Vagina (tissue), 2 donors: ENCODE data around the gene SRGAP3.

Experiments
- CTCF ChIP-seq, 3 experiments: fragments of 450-650 bp in 2 of 3; fragments of 200-600 bp in 1 of 3; sonication (generic) in 1 of 3; IDR thresholded peaks; one replicate each; pipeline ENCODE4 v1.5.1; 2017 to 2019; ENCODE audit warnings: antibody characterized with exemption in 3 of 3, mild to moderate bottlenecking in 2 of 3, moderate library complexity in 2 of 3
- POLR2A ChIP-seq, 2 donors: fragments of 450-650 bp; IDR thresholded peaks; one replicate each; pipeline ENCODE4 v1.6.1; 2017; ENCODE audit warnings: antibody characterized with exemption in 2 of 2, mild to moderate bottlenecking in 2 of 2, moderate library complexity in 2 of 2

GRCh38 chr3:9129365-9129764 lies 120.1 kb downstream of the SRGAP3 start:
- no peak for TF ChIP-seq CTCF (IDR thresholded peaks at IDR 0.05)
- no peak for TF ChIP-seq POLR2A (IDR thresholded peaks at IDR 0.05)
